Fibroblast of lung (primary cell): ENCODE measurements around the gene CHRM4. TPM values are rescaled to one million over a fixed set of nuclear protein-coding genes. Genes with fewer than 3 reads are reported as not detected.
A peak's percentile ranks its signal among the peaks of the same experiment; 100 is the strongest.

Experiments
- DNase-seq, 2 donors: peaks; one replicate each; pipeline versions ENCODE4 v3.0.0 to v3.0.0-alpha.2; 2010; ENCODE audit warnings: low read depth in 2 of 2
- H2AFZ ChIP-seq: 2 replicates; pipeline ENCODE4 v1.5.1; 2012; ENCODE audit warnings: low read length, control low read depth, inconsistent platforms
- H3K27ac ChIP-seq: 2 replicates; pipeline ENCODE4 v1.5.1; 2011; ENCODE audit warnings: low read length, control low read depth; ENCODE audit not compliant: insufficient read depth
- H3K27me3 ChIP-seq: 2 replicates; pipeline ENCODE4 v1.5.1; 2011; ENCODE audit warnings: mild to moderate bottlenecking, low read length; ENCODE audit not compliant: control insufficient read depth, insufficient read depth
- H3K36me3 ChIP-seq: 2 replicates; pipeline ENCODE4 v1.5.1; 2011; ENCODE audit warnings: low read length; ENCODE audit not compliant: control insufficient read depth, insufficient read depth
- H3K4me1 ChIP-seq: 2 replicates; pipeline ENCODE4 v1.5.1; 2011; ENCODE audit warnings: low read length; ENCODE audit not compliant: control insufficient read depth, insufficient read depth; ENCODE audit errors: extremely low read depth
- H3K4me2 ChIP-seq: 2 replicates; pipeline ENCODE4 v1.5.1; 2011; ENCODE audit warnings: low read length, control low read depth; ENCODE audit not compliant: insufficient read depth; ENCODE audit errors: extremely low read depth
- H3K4me3 ChIP-seq, 4 experiments: fragments of 200-600 bp in 1 of 4; sonication (generic) in 1 of 4; replicated peaks in 1 of 4; 2 replicates each; pipeline ENCODE4 v1.5.1; 2011 to 2016; ENCODE audit warnings: low read length in 4 of 4, low read depth in 3 of 4, mild to moderate bottlenecking in 3 of 4, control low read depth in 2 of 4, inconsistent platforms in 1 of 4, mixed read lengths in 1 of 4; ENCODE audit not compliant: insufficient read depth in 1 of 4; ENCODE audit errors: control extremely low read depth in 1 of 4
- H3K79me2 ChIP-seq: 2 replicates; pipeline ENCODE4 v1.5.1; 2012; ENCODE audit warnings: mild to moderate bottlenecking, low read length, inconsistent platforms; ENCODE audit not compliant: control insufficient read depth, insufficient read depth
- H3K9ac ChIP-seq: 2 replicates; pipeline ENCODE4 v1.5.1; 2011; ENCODE audit warnings: mild to moderate bottlenecking, low read length, control low read depth; ENCODE audit not compliant: insufficient read depth
- H3K9me3 ChIP-seq: 2 replicates; pipeline ENCODE4 v1.5.1; 2012; ENCODE audit warnings: low read depth, low read length; ENCODE audit not compliant: control insufficient read depth, insufficient read depth
- H4K20me1 ChIP-seq: 2 replicates; pipeline ENCODE4 v1.5.1; 2011; ENCODE audit warnings: low read length; ENCODE audit not compliant: control insufficient read depth, insufficient read depth; ENCODE audit errors: extremely low read depth
- CTCF ChIP-seq, 2 donors: IDR thresholded peaks in 1 of 2; conservative IDR thresholded peaks in 1 of 2; 1 replicate in 1 of 2; 2 replicates in 1 of 2; pipeline ENCODE4 v1.5.1; 2011 to 2012; ENCODE audit warnings: low read length in 2 of 2, control low read depth in 1 of 2, inconsistent platforms in 1 of 2, low read depth in 1 of 2, mild to moderate bottlenecking in 1 of 2
- EZH2 ChIP-seq: IDR thresholded peaks from 2 replicates; pipeline ENCODE4 v1.5.1; 2012; ENCODE audit warnings: low read length, control low read depth, mild to moderate bottlenecking; ENCODE audit errors: missing control alignments
- polyA plus RNA-seq, 2 donors: library from polyadenylated mRNA; depleted of rRNA in 1 of 2; stranded (reverse) in 1 of 2; unstranded in 1 of 2; fragments of >200 nt; gene quantifications; 2 replicates each; pipeline ENCODE4 v1.2.1, GENCODE V29; 2011 to 2012; ENCODE audit warnings: missing spikeins in 1 of 2
- total RNA-seq: library from RNA; depleted of rRNA; stranded (reverse); fragments of >200 nt; gene quantifications from 2 replicates; pipeline ENCODE4 v1.2.1, GENCODE V29; 2014

Gene CHRM4
- total and polyA plus RNA-seq, 2 donors (not counting 1 experiment from before 2014, with no cell fraction given), result 0.05 TPM; not detected in 1

GRCh38 chr11:46363031-46363407 is 28.6 kb downstream of the CHRM4 start:
- no peak overlapping the region for H3K4me3 ChIP-seq
- no peak overlapping the region for H2AFZ ChIP-seq
- no peaks in the 10 kb centered on the region for H3K27me3 ChIP-seq
- H3K4me2 ChIP-seq, result no peak overlapping the region
- peaks cover 27% of the 10 kb centered on the region for H3K4me1 ChIP-seq
- H3K79me2 ChIP-seq, result peaks cover 15% of the 10 kb centered on the region
- H3K9ac ChIP-seq, result peak overlapping the region; percentile 62
- peak overlapping the region; percentile 76 for H3K27ac ChIP-seq
- peak in 1 of 2 donors; percentile 74 for DNase-seq
- no peak for TF ChIP-seq CTCF (conservative IDR thresholded peaks at IDR 0.05 in 1 of 2, IDR thresholded peaks at IDR 0.05 in 1 of 2; ENCODE audit: low read depth in 1 of 2, low read length in 2 of 2)
- TF ChIP-seq EZH2, result no peak
- H3K36me3 ChIP-seq, result no peaks in the 10 kb centered on the region
- no peaks in the 10 kb centered on the region for H4K20me1 ChIP-seq
- H3K9me3 ChIP-seq, result no peaks in the 10 kb centered on the region

GRCh38 chr11:46362156-46363030 is 29.2 kb downstream of the CHRM4 start:
- H3K9me3 ChIP-seq, result no peaks in the 10 kb centered on the region
- peak overlapping the region in 1 of 4 experiments; percentile 1 for H3K4me3 ChIP-seq
- no peaks in the 10 kb centered on the region for H3K36me3 ChIP-seq
- H3K9ac ChIP-seq, result peak overlapping the region; percentile 62
- H3K4me2 ChIP-seq, result no peak overlapping the region
- H3K27me3 ChIP-seq, result no peaks in the 10 kb centered on the region
- peaks cover 17% of the 10 kb centered on the region for H3K79me2 ChIP-seq
- TF ChIP-seq EZH2 (no peak), CTCF (conservative IDR thresholded peaks at IDR 0.05 in 1 of 2, IDR thresholded peaks at IDR 0.05 in 1 of 2; ENCODE audit: low read depth in 1 of 2, low read length in 2 of 2) (no peak)
- peak overlapping the region; percentile 76 for H3K27ac ChIP-seq
- no peak overlapping the region for H2AFZ ChIP-seq
- no peak for DNase-seq
- peaks cover 23% of the 10 kb centered on the region for H3K4me1 ChIP-seq
- H4K20me1 ChIP-seq, result no peaks in the 10 kb centered on the region

GRCh38 chr11:46361283-46362155 is 30.1 kb downstream of the CHRM4 start:
- no peaks in the 10 kb centered on the region for H3K9me3 ChIP-seq
- peak overlapping the region; percentile 36 for H3K27ac ChIP-seq
- TF ChIP-seq CTCF (conservative IDR thresholded peaks at IDR 0.05 in 1 of 2, IDR thresholded peaks at IDR 0.05 in 1 of 2; ENCODE audit: low read depth in 1 of 2, low read length in 2 of 2) (no peak), EZH2 (no peak)
- peaks cover 17% of the 10 kb centered on the region for H3K79me2 ChIP-seq
- peak; percentile 37 to 56 for DNase-seq
- H3K4me2 ChIP-seq, result peak overlapping the region; percentile 34
- peak overlapping the region; percentile 46 for H3K9ac ChIP-seq
- H3K27me3 ChIP-seq, result no peaks in the 10 kb centered on the region
- no peak overlapping the region for H2AFZ ChIP-seq
- no peaks in the 10 kb centered on the region for H3K36me3 ChIP-seq
- peak overlapping the region in 2 of 4 experiments; percentile 1 to 42 for H3K4me3 ChIP-seq
- no peaks in the 10 kb centered on the region for H4K20me1 ChIP-seq
- H3K4me1 ChIP-seq, result peaks cover 23% of the 10 kb centered on the region
